Breast epithelium (tissue), 4 donors: ENCODE measurements around the gene TOMM7. TPM values are rescaled to one million over a fixed set of nuclear protein-coding genes. Genes with fewer than 3 reads are reported as not detected.

Experiments used
- DNase-seq, 2 donors: peaks; one replicate each; pipeline ENCODE4 v3.0.0-alpha.2; 2019; ENCODE audit warnings: low spot score in 2 of 2
- H3K27ac ChIP-seq, 2 donors: fragments of 200-600 bp; sonication (generic) in 1 of 2; one replicate each; pipeline ENCODE4 v1.5.1; 2016 to 2019; ENCODE audit warnings: mild to moderate bottlenecking in 1 of 2
- H3K27me3 ChIP-seq, 2 donors: fragments of 200-600 bp; sonication (generic) in 1 of 2; one replicate each; pipeline versions ENCODE4 v1.5.1 to v1.6.0; 2017 to 2019; ENCODE audit warnings: control low read depth in 1 of 2, mild to moderate bottlenecking in 1 of 2
- H3K36me3 ChIP-seq: fragments of 200-600 bp; one replicate; pipeline ENCODE4 v1.5.1; 2019
- H3K4me1 ChIP-seq, 2 donors: fragments of 200-600 bp; sonication (generic); one replicate each; pipeline ENCODE4 v1.5.1; 2016 to 2019; ENCODE audit warnings: control low read depth in 1 of 2
- H3K4me3 ChIP-seq, 3 donors: fragments of 200-600 bp; sonication (generic); 1 replicate in 2 of 3; 2 replicates in 1 of 3; pipeline ENCODE4 v1.5.1; 2016 to 2019; ENCODE audit warnings: mild to moderate bottlenecking in 3 of 3, moderate library complexity in 2 of 3
- H3K9me3 ChIP-seq, 2 donors: fragments of 200-600 bp; sonication (generic) in 1 of 2; one replicate each; pipeline ENCODE4 v1.5.1; 2016 to 2019; ENCODE audit warnings: control low read depth in 1 of 2
- CTCF ChIP-seq, 3 donors: fragments of 450-650 bp; IDR thresholded peaks; one replicate each; pipeline ENCODE4 v1.5.1; 2016 to 2017; ENCODE audit warnings: antibody characterized with exemption in 3 of 3, mild to moderate bottlenecking in 3 of 3, moderate library complexity in 3 of 3
- POLR2A ChIP-seq: fragments of 450-650 bp; IDR thresholded peaks from one replicate; pipeline ENCODE4 v1.6.1; 2016; ENCODE audit warnings: antibody characterized with exemption, mild to moderate bottlenecking, moderate library complexity
- POLR2AphosphoS5 ChIP-seq, 3 donors: sonication (generic); formaldehyde crosslinking; IDR thresholded peaks; one replicate each; pipeline ENCODE4 v1.6.1; 2017; ENCODE audit warnings: antibody characterized with exemption in 3 of 3
- intact Hi-C: fragments of 100-400 bp; cut with DNase I; formaldehyde crosslinking; loops from one replicate; pipeline ENCODE4 v1.15.1; 2023; ENCODE audit warnings: low total_unique reads
- total RNA-seq, 3 donors: library from RNA; depleted of rRNA; stranded (reverse); fragments of >200 nt; gene quantifications; one replicate each; pipeline ENCODE4 v1.1.0, GENCODE V29; 2016

TOMM7 gene
- total RNA-seq = 100 to 1,000 TPM; 191 to 304 (median 210) TPM

GRCh38 chr7:22822486-22823141, at the start of gene TOMM7:
Gene TOMM7, minus strand, starts transcription at chr7:22822849. Its CDS starts 70 bp downstream, at chr7:22822779.
- H3K9me3 ChIP-seq = no peaks in the 10 kb centered on the region
- peak; percentile 87 to 94 (median 94) for TF ChIP-seq POLR2AphosphoS5 (IDR thresholded peaks at IDR 0.05)
- peak; percentile 43 to 53 (median 47) for TF ChIP-seq CTCF (IDR thresholded peaks at IDR 0.05)
- TF ChIP-seq POLR2A = peak; percentile 69
- peak within 1 kb of the TSS; percentile 82 to 85 for H3K27ac ChIP-seq
- peak within 1 kb of the TSS; percentile 59 to 89 (median 81) for H3K4me3 ChIP-seq
- no peaks in the 10 kb centered on the region for H3K36me3 ChIP-seq
- peaks cover 0 to 7% of the 10 kb centered on the region in 2 donors for H3K27me3 ChIP-seq
- intact Hi-C loops = no loop called here
- peaks cover 0 to 4% of the 10 kb centered on the region in 2 donors for H3K4me1 ChIP-seq
- DNase-seq = peak; percentile 81 to 82

GRCh38 chr7:22872096-22872807, 49.6 kb upstream of the TOMM7 start:
- Histone ChIP-seq H3K4me3 (no peak overlapping the region), H3K36me3 (no peaks in the 10 kb centered on the region), H3K27me3 (no peaks in the 10 kb centered on the region), H3K4me1 (no peaks in the 10 kb centered on the region), H3K27ac (no peak overlapping the region), H3K9me3 (no peaks in the 10 kb centered on the region)
- no peak for TF ChIP-seq POLR2A
- TF ChIP-seq CTCF (IDR thresholded peaks at IDR 0.05) = no peak
- TF ChIP-seq POLR2AphosphoS5 (IDR thresholded peaks at IDR 0.05) = no peak
- intact Hi-C loops = no loop called here
- DNase-seq = no peak

- H3K27ac ChIP-seq = no peak overlapping the region
- intact Hi-C loops = no loop called here
- no peaks in the 10 kb centered on the region for H3K36me3 ChIP-seq
- no peak for DNase-seq
- no peak for TF ChIP-seq POLR2AphosphoS5 (IDR thresholded peaks at IDR 0.05)
- TF ChIP-seq POLR2A = no peak
- no peak for TF ChIP-seq CTCF (IDR thresholded peaks at IDR 0.05)
- no peaks in the 10 kb centered on the region for H3K27me3 ChIP-seq
- H3K4me1 ChIP-seq = no peaks in the 10 kb centered on the region
- no peak overlapping the region for H3K4me3 ChIP-seq
- H3K9me3 ChIP-seq = no peaks in the 10 kb centered on the region
Measured at GRCh38 chr7:22871661-22872060, 49.0 kb upstream of the TOMM7 start.

- no peaks in the 10 kb centered on the region for H3K4me1 ChIP-seq
- no peaks in the 10 kb centered on the region for H3K27me3 ChIP-seq
- DNase-seq = no peak
- no peak overlapping the region for H3K4me3 ChIP-seq
- H3K27ac ChIP-seq = peak overlapping the region in 1 of 2 donors; percentile 86
- H3K36me3 ChIP-seq = no peaks in the 10 kb centered on the region
- H3K9me3 ChIP-seq = no peaks in the 10 kb centered on the region
- intact Hi-C loops = no loop called here
- TF ChIP-seq POLR2A (no peak), CTCF (IDR thresholded peaks at IDR 0.05) (no peak), POLR2AphosphoS5 (IDR thresholded peaks at IDR 0.05) (no peak)
Measured at GRCh38 chr7:22868509-22868908, 45.9 kb upstream of the TOMM7 start.

- Histone ChIP-seq H3K9me3 (no peaks in the 10 kb centered on the region), H3K4me1 (no peaks in the 10 kb centered on the region), H3K27ac (peak overlapping the region; percentile 48 to 86), H3K27me3 (no peaks in the 10 kb centered on the region), H3K4me3 (no peak overlapping the region), H3K36me3 (no peaks in the 10 kb centered on the region)
- DNase-seq = no peak
- TF ChIP-seq POLR2A (no peak), POLR2AphosphoS5 (IDR thresholded peaks at IDR 0.05) (no peak), CTCF (IDR thresholded peaks at IDR 0.05) (no peak)
- intact Hi-C loops = no loop called here
Measured at GRCh38 chr7:22867589-22867988, 44.9 kb upstream of the TOMM7 start.
